Fibroblast of skin of left biceps (primary cell): ENCODE results near the gene ANLN.
"Not testable (repeated sequence)": the region's sequence is repeated elsewhere in the genome, so short reads cannot be mapped to it uniquely, and the experiment has no call there.

Experiments
- DNase-seq, 2 experiments: peaks; one replicate each; pipeline ENCODE4 v3.0.0-alpha.2; 2013; ENCODE audit warnings: low read depth in 2 of 2

The ANLN gene

GRCh38 chr7:36466001-36466400 lies 76.3 kb downstream of the ANLN start:
- not testable (repeated sequence) for DNase-seq

- DNase-seq, result peak; percentile 24 to 29
These were observed 78.9 kb downstream of the ANLN start for GRCh38 chr7:36468370-36469101.

GRCh38 chr7:36469236-36469635 lies 79.6 kb downstream of the ANLN start:
- DNase-seq, result no peak

GRCh38 chr7:36472141-36472729 lies 82.6 kb downstream of the ANLN start:
- DNase-seq, result no peak

GRCh38 chr7:36473454-36474282 lies 84.0 kb downstream of the ANLN start:
- DNase-seq, result no peak

DNA sequence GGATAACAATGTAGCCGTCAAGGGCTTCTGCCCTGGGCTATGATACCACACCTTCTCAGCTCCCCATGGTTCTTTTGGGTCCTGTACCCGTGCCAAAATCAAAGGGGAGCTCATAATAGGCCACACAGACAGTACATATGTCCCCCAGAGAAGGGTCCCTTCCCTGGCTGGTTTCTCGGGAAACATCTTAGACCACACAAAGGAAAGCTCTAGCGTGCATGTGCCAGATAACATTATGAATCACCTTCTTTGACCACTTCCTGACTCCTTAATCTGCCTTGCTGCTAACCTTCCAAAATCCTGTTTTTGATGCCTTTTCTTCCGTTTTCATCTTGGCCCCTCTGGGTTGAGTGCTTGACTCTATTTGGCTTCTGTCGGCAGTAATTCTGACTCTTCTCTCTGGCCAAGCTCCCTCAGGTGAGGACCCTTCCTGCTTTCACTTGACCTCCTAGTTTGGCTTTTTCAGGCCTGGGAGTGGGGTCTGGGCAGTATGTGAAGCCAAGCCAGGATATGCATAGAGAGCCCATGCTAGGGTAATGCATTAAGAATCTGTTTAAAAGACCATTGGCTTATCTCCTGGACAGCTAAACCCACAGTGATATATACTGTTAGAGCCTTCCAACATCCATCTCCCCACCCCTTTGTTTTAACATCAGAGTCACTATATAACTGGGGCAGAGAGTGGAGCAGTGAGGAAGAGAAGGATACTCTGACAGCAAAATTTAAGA lies 84.8 kb downstream of the ANLN start:
- no peak for DNase-seq

DNA sequence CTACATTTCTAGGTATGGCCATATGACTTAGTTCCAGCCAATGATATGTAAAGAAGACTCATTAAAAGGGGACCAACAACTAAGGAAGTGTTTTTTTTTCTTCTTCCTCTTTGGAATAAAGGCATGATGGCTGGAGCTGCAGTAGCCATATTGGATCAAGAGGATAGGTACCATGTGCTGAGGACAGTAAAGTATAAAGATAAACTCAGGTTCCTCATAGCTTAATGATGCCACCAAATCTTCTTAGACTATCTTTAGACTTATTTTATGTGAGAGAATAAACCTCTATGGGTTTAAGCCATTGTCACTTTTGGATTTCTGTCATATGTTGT lies 85.3 kb downstream of the ANLN start:
- DNase-seq, result no peak

GRCh38 chr7:36475381-36475780 lies 85.7 kb downstream of the ANLN start:
- no peak for DNase-seq

DNA sequence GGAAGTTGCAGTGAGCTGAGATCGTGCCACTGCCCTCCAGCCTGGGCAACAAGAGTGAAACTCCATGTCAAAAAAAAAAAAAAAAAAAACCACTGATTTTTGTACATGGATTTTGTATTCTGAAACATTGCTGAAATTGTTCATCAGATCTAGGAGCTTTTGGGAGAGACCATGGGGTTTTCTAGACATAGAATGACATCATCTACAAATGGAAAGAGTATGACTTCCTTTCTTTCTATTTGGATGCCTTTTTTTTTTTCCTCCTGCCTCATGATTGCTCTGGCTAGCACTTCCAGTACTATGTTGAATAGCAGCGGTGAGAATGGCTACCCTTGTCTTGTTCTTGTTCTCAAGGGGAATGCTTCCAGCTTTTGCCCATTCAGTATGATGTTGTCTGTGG lies 89.1 kb downstream of the ANLN start:
- no peak for DNase-seq

GRCh38 chr7:36483853-36484252 lies 94.2 kb downstream of the ANLN start:
- DNase-seq, result not testable (repeated sequence)

DNA sequence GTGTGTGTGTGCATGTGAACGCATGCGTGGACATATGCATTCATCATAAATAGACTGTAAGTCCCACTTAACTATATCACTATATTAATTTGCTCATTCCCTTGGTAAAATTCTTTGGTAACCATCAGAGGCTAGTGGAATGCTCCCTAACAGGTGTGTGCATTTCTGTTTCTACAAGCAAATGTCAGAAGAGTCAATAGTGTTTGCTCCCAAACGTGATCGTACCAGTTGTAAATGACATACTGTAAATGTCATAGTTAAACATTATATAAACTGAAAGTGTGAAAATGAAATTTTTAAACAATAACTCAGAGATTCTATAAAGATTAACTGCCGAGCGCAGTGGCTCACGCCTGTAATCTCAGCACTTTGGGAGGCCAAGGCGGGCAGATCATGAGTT lies 94.6 kb downstream of the ANLN start:
- DNase-seq, result no peak

DNA sequence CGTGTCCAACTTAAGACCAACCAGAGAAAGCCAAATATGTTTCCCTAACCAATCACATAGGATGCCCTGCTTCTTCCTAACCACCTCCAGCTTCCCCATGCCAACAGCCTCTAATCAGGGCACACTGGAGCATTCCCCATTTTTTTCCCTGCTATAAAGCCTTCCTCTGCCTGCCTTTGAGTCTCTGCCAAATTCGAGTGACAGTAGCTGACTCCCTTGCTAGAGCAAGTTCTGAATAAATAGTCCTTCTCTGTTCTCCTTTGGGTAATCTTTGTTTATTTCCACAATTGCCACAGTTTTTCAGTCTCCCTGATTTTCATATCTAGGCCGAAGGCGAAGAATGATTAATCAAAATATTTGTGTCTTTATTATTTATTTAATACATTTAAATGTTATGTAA lies 96.7 kb downstream of the ANLN start:
- DNase-seq, result no peak

DNA sequence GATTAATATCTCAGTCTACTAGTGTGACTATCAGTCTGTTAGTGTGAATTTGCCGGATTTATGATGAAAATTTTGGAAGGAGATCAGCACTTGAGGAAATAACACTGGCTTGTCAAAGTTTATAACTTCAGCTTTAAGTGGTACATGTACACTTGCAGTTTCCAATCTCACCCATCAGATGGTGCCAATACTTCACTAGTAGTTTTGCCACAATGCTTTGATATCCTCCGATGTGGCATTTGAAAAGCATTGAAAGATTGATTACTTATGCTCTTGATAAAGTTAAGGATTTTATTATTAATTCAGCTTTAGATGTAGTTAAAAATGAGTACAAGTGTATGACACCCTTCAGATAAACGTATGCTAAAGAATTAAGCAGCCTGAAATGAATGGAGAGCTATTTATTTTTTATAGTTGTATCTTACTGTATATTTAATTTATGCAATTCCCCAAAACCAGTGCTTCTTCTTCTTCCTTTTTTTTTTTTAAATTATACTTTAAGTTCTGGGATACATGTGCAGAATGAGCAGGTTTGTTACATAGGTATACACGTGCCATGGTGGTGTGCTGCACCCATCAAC lies 98.2 kb downstream of the ANLN start:
- DNase-seq, result peak in 1 of 2 experiments; percentile 14

- DNase-seq, result not testable (repeated sequence)
These were observed 99.0 kb downstream of the ANLN start for GRCh38 chr7:36488672-36489071.

- no peak for DNase-seq
These were observed 100.8 kb downstream of the ANLN start for GRCh38 chr7:36490419-36490830.

GRCh38 chr7:36491317-36491716 lies 101.7 kb downstream of the ANLN start:
- no peak for DNase-seq

DNA sequence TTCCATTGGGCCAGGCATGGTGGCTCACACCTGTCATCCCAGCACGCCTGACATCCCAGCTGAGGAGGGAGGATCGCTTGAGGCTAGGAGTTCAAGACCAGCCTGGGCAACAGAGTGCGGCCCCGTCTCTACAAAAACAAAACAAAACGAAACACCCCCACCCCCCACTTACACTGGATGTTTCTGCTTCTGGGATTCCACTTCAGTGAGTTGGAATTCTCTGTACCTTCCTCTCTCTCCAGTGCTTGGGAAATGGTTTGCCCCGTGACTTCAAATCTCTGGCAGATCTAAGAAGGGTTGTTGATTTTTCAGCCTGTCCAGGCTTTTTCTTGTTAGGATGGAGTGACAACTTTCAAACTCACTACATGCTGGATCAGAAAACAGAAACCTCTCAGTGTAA lies 106.9 kb downstream of the ANLN start:
- no peak for DNase-seq

- DNase-seq, result not testable (repeated sequence)
These were observed 107.5 kb downstream of the ANLN start for GRCh38 chr7:36497176-36497575.

DNA sequence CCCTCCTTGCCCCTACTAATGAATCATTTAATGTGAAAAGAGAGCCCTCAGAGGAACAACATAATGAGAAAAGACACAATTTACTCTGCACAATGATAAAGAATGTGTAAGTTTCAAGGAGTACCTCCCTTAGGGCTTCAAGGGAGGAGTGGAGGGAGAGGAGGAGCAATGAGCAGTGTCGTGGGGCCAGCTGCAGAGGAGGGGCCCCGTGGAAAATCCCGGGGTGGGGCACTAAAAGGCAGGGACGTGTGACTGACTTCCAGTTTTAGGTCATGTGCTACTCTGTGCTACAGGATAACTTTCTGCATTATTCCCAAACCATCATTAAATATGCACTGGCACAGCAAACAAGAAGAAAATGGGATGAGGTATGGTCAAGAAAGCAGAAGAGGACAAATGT lies 108.1 kb downstream of the ANLN start:
- no peak for DNase-seq
